AG04450 (cell line): ENCODE data around the gene MMP24. TPM values are rescaled to one million over a fixed set of nuclear protein-coding genes. Genes with fewer than 3 reads are reported as not detected.
"Not testable (repeated sequence)": the region's sequence is repeated elsewhere in the genome, so short reads cannot be mapped to it uniquely, and the experiment has no call there.

Source experiments
- CTCF ChIA-PET: fragments of 300-600, 350-600 bp; formaldehyde crosslinking; extraction: SDS; loops from one replicate; lab custom pipeline; 2022; ENCODE audit warnings: antibody characterized with exemption, inconsistent platforms; lab: Charles Lee
- POLR2A ChIA-PET: fragments of 350-600 bp; formaldehyde crosslinking; extraction: SDS; loops from one replicate; lab custom pipeline; 2021; ENCODE audit warnings: antibody characterized with exemption, inconsistent platforms; lab: Yijun Ruan, JAX
- DNase-seq: peaks from one replicate; pipeline ENCODE4 v3.0.0-alpha.2; 2011; ENCODE audit warnings: low read depth, low spot score
- H3K27ac ChIP-seq: one replicate; pipeline ENCODE4 v1.5.1; 2012; ENCODE audit warnings: low read depth, low read length, control low read depth
- H3K27me3 ChIP-seq: one replicate; pipeline ENCODE4 v1.6.0; 2012; ENCODE audit warnings: low read length; ENCODE audit not compliant: control insufficient read depth, insufficient read depth
- H3K4me3 ChIP-seq: 2 replicates; pipeline ENCODE4 v1.5.1; 2011; ENCODE audit warnings: mild to moderate bottlenecking, low read depth, low read length, control low read depth
- H3K9me3 ChIP-seq: 2 replicates; pipeline ENCODE4 v1.5.1; 2012; ENCODE audit warnings: low read length; ENCODE audit not compliant: control insufficient read depth, insufficient read depth
- polyA plus RNA-seq: library from polyadenylated mRNA; depleted of rRNA; stranded (reverse); fragments of >200 nt; gene quantifications from 2 replicates; pipeline ENCODE4 v1.2.3, GENCODE V29; 2011
- TF ChIP-seq, protein P1 (sequence below): IDR thresholded peaks from 2 replicates; pipeline ENCODE4 v1.5.1; 2011; ENCODE audit warnings: low read depth, low read length, control low read depth, inconsistent platforms

MMP24 gene
- polyA plus RNA-seq, 1 experiment: 0.40 TPM

DNA sequence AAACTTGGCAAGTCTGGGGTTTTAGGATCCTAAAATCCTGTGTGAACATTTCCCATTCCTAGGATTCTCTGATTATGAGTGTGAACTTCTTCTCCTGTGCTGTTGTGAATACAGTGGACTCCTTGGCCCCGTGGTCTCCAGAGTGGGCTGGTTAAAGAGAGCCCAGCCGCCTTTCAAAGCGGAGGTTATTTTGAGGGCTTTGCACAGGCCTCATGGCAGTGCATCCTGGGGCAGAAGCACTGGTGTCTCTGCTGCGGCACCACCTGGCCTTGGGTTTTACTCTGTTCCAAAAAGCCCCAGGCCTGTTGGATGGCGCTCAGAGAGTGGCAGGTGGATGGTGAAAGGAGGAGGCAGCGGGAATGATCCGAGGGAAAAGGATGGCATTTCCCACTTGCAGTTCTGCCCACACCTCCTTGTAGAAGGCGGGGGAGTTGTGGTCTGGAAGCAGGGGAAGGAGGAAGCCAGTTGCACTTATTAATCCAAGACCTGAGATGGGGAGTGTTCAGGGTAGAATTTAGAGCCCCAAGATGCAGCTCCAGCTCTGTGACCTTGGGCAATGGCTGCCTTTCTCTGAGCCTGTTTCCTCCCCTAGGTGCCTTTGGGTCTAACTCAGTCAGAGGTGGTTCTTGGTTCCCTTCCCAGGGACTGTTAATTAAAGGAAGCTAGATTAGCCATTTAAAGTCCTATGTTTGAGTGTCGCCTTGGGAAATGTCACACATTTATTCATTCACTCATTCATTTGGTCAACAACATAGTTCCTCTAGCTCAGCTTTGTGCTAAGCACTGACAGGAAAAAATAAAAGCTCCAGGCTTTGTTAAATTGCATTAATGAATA, 22.4 kb downstream of the MMP24 start:
- CTCF ChIA-PET: interaction anchor here (0.9 kb wide), 1 partner anchor 21 kb away, joined by 4 read pairs; no protein-coding TSS in a partner anchor
- H3K9me3 ChIP-seq: no peaks in the 10 kb centered on the region
- no peak overlapping the region for H3K27ac ChIP-seq
- peaks cover 7% of the 10 kb centered on the region for H3K27me3 ChIP-seq
- DNase-seq: no peak
- TF ChIP-seq, protein P1, sequence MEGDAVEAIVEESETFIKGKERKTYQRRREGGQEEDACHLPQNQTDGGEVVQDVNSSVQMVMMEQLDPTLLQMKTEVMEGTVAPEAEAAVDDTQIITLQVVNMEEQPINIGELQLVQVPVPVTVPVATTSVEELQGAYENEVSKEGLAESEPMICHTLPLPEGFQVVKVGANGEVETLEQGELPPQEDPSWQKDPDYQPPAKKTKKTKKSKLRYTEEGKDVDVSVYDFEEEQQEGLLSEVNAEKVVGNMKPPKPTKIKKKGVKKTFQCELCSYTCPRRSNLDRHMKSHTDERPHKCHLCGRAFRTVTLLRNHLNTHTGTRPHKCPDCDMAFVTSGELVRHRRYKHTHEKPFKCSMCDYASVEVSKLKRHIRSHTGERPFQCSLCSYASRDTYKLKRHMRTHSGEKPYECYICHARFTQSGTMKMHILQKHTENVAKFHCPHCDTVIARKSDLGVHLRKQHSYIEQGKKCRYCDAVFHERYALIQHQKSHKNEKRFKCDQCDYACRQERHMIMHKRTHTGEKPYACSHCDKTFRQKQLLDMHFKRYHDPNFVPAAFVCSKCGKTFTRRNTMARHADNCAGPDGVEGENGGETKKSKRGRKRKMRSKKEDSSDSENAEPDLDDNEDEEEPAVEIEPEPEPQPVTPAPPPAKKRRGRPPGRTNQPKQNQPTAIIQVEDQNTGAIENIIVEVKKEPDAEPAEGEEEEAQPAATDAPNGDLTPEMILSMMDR: no peak
- no peak overlapping the region for H3K4me3 ChIP-seq
- POLR2A ChIA-PET: no interaction called here

DNA sequence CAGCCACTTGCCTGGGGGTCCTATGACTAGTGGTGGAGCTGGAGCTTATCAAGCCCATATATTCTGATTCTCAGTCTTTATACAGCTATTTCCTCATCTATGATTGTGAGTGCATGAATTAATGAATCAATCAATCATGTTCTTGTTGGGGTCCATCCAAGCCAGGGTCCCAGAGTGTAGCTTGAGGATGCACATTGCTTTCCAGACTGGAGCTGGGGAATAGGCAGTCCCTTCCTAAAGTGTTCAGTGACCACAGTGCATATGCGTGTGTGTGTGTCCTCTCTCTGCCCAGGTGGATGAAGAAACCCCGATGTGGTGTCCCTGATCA, 25.1 kb downstream of the MMP24 start:
- TF ChIP-seq, protein P1: no peak
- Histone ChIP-seq H3K27me3 (peaks cover 4% of the 10 kb centered on the region), H3K9me3 (no peaks in the 10 kb centered on the region), H3K27ac (no peak overlapping the region), H3K4me3 (no peak overlapping the region)
- ChIA-PET POLR2A (interaction anchor here (0.5 kb wide), 1 partner anchor 1338 kb away, joined by 3 read pairs; no protein-coding TSS in a partner anchor), CTCF (interaction anchor here (0.8 kb wide), 1 partner anchor 106 kb away, joined by 3 read pairs; no protein-coding TSS in a partner anchor)
- DNase-seq: no peak

DNA sequence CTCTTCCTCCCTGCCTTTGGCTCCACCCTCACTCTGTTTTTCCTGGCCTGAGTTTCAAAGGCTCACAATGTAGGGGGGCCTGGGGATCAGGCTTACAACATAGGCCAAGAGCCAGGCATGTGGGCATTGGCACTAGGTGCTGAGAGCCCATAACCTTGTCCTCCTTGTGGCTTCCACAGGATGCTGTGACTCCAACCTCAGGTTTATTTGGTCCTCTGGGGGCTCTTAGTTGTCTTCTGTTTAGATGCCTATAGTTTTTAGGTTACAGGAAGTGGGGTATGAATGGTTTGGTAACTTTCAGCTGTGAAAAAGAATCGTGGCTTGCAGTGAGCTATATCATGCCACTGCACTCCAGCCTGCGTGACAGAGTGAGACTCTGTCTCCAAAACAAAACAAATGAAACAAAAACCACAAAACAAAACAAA, 25.6 kb downstream of the MMP24 start:
- POLR2A ChIA-PET: interaction anchor here (0.5 kb wide), 1 partner anchor 1339 kb away, joined by 3 read pairs; no protein-coding TSS in a partner anchor
- H3K9me3 ChIP-seq: no peaks in the 10 kb centered on the region
- no peak for DNase-seq
- TF ChIP-seq, protein P1: no peak
- CTCF ChIA-PET: no interaction called here
- no peak overlapping the region for H3K27ac ChIP-seq
- H3K27me3 ChIP-seq: peaks cover 4% of the 10 kb centered on the region
- no peak overlapping the region for H3K4me3 ChIP-seq

DNA sequence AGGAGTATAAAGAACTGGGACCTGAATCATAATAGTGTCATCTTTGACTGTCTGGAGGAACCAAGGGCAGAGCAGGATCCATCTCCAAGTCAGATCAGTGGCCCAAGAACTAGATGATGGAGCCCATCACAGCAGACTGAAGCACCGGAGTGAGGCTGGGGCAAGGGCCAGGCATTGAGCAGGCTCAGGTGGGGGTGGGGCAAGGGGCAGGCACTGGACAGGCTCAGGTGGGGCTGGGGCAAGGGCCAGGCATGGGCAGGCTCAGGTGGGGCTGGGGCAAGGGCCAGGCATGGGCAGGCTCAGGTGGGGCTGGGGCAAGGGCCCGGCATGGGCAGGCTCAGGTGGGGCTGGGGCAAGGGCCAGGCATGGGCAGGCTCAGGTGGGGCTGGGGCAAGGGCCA, 26.1 kb downstream of the MMP24 start:
- DNase-seq, H3K27ac ChIP-seq, H3K9me3 ChIP-seq, CTCF ChIA-PET, H3K27me3 ChIP-seq, POLR2A ChIA-PET, H3K4me3 ChIP-seq: not testable (repeated sequence)

DNA sequence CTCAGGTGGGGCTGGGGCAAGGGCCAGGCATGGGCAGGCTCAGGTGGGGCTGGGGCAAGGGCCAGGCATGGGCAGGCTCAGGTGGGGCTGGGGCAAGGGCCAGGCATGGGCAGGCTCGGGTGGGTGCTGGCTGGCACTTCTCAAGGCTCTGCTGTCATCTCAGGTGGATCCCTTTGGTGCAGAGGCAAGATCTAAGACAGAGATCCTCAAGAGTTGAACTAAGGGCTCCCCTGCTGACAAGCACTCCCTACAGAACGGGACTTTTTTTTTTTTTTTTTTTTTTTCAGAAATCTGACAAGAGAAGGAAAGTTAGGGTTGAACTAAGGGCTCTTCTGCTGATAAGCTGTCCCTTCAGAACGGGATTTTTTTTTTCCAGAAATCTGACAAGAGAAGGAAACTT, 26.5 kb downstream of the MMP24 start:
- CTCF ChIA-PET: no interaction called here

More for the DNA sequence above, 26.5 kb downstream of the MMP24 start:
- H3K9me3 ChIP-seq: no peaks in the 10 kb centered on the region
- H3K27me3 ChIP-seq: no peaks in the 10 kb centered on the region
- TF ChIP-seq, protein P1: no peak
- no peak overlapping the region for H3K4me3 ChIP-seq
- POLR2A ChIA-PET: no interaction called here
- no peak overlapping the region for H3K27ac ChIP-seq
- no peak for DNase-seq
